NCI-H524 (cell line): Measurements from ENCODE around the gene CDKL1.
"Not testable (repeated sequence)": the region's sequence is repeated elsewhere in the genome, so short reads cannot be mapped to it uniquely, and the experiment has no call there.

Experiments used
- DNase-seq, 2 experiments: peaks; one replicate each; lab custom pipeline; 2025; lab: John Stamatoyannopoulos, UW

The CDKL1 gene

GRCh38 chr14:50387548-50387947 is 9.1 kb downstream of the CDKL1 start:
- DNase-seq = no peak

- peak; percentile 94 to 98 for DNase-seq
These were observed 13.0 kb downstream of the CDKL1 start for GRCh38 chr14:50383618-50384225.

GRCh38 chr14:50381823-50382287 is 14.8 kb downstream of the CDKL1 start:
- DNase-seq = no peak

- DNase-seq = no peak
These were observed 15.7 kb downstream of the CDKL1 start for GRCh38 chr14:50381008-50381407.

GRCh38 chr14:50380455-50380854 is 16.2 kb downstream of the CDKL1 start:
- no peak for DNase-seq

- DNase-seq = no peak
These were observed 17.1 kb downstream of the CDKL1 start for GRCh38 chr14:50379563-50379962.

GRCh38 chr14:50377550-50378085 is 19.1 kb downstream of the CDKL1 start:
- peak in 1 of 2 experiments; percentile 46 for DNase-seq

- DNase-seq = no peak
These were observed 20.9 kb downstream of the CDKL1 start for GRCh38 chr14:50375760-50376159.

- DNase-seq = no peak
These were observed 22.7 kb downstream of the CDKL1 start for GRCh38 chr14:50373959-50374358.

GRCh38 chr14:50371546-50371945 is 25.1 kb downstream of the CDKL1 start:
- DNase-seq = peak; percentile 95 to 98

- no peak for DNase-seq
These were observed 30.1 kb downstream of the CDKL1 start for GRCh38 chr14:50366589-50366988.

GRCh38 chr14:50366115-50366514 is 30.6 kb downstream of the CDKL1 start:
- no peak for DNase-seq

- DNase-seq = peak; percentile 47 to 81
These were observed 31.1 kb downstream of the CDKL1 start for GRCh38 chr14:50365572-50365971.

- DNase-seq = no peak
These were observed 31.9 kb downstream of the CDKL1 start for GRCh38 chr14:50364792-50365191.

- no peak for DNase-seq
These were observed 33.0 kb downstream of the CDKL1 start for GRCh38 chr14:50363714-50364111.

GRCh38 chr14:50362764-50363713 is 33.6 kb downstream of the CDKL1 start:
- DNase-seq = no peak

GRCh38 chr14:50361473-50362403 is 34.9 kb downstream of the CDKL1 start:
- DNase-seq = not testable (repeated sequence)

GRCh38 chr14:50360851-50361250 is 35.8 kb downstream of the CDKL1 start:
- DNase-seq = no peak

- no peak for DNase-seq
These were observed 36.6 kb downstream of the CDKL1 start for GRCh38 chr14:50360093-50360492.

GRCh38 chr14:50359631-50360030 is 37.0 kb downstream of the CDKL1 start:
- no peak for DNase-seq

- no peak for DNase-seq
These were observed 38.8 kb downstream of the CDKL1 start for GRCh38 chr14:50357753-50358395.
